Adrenal gland (tissue), 5 donors: Measurements from ENCODE around the gene ZP3.
"Not testable (repeated sequence)": the region's sequence is repeated elsewhere in the genome, so short reads cannot be mapped to it uniquely, and the experiment has no call there.

ENCODE experiments used
- POLR2A ChIP-seq, 2 donors: fragments of 450-650 bp; IDR thresholded peaks; one replicate each; pipeline ENCODE4 v1.6.1; 2017; ENCODE audit warnings: antibody characterized with exemption in 2 of 2, mild to moderate bottlenecking in 2 of 2, moderate library complexity in 1 of 2
- TF ChIP-seq, protein P1 (sequence below), 6 experiments: fragments of 450-650 bp in 4 of 6; fragments of 200-600 bp in 2 of 6; sonication (generic) in 1 of 6; IDR thresholded peaks; 1 replicate in 5 of 6; 2 replicates in 1 of 6; pipeline versions ENCODE4 v1.5.1 to v1.8.0; 2016 to 2021; ENCODE audit warnings: antibody characterized with exemption in 6 of 6, mild to moderate bottlenecking in 2 of 6, moderate library complexity in 1 of 6
- donor health status: DM: no; HTN: no; CAD: no.

DNA sequence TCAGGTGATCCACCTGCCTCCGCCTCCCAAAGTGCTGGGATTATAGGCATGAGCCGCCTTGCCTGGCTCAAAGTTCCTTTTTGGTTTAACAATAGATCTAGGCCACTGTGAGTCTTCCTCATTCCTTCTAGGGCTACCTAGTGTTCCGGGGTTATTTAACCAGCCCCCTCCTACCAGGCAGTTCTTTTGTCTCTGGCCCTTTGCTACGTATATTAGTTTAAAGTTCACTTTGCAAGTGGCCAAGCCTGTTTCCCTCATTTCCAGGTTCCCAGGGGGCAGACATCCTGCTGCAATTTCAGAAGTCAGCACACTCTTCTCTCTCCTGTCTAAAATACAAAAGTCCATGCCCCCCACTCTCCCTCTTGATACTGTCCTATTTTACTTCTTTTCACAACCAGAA is 33.8 kb downstream of the ZP3 start:
- TF ChIP-seq, protein P1, sequence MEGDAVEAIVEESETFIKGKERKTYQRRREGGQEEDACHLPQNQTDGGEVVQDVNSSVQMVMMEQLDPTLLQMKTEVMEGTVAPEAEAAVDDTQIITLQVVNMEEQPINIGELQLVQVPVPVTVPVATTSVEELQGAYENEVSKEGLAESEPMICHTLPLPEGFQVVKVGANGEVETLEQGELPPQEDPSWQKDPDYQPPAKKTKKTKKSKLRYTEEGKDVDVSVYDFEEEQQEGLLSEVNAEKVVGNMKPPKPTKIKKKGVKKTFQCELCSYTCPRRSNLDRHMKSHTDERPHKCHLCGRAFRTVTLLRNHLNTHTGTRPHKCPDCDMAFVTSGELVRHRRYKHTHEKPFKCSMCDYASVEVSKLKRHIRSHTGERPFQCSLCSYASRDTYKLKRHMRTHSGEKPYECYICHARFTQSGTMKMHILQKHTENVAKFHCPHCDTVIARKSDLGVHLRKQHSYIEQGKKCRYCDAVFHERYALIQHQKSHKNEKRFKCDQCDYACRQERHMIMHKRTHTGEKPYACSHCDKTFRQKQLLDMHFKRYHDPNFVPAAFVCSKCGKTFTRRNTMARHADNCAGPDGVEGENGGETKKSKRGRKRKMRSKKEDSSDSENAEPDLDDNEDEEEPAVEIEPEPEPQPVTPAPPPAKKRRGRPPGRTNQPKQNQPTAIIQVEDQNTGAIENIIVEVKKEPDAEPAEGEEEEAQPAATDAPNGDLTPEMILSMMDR (IDR thresholded peaks at IDR 0.05): not testable (repeated sequence)
- TF ChIP-seq POLR2A (IDR thresholded peaks at IDR 0.05): not testable (repeated sequence)
